Panc1 (cell line): ENCODE measurements around the gene BUD31.

Source experiments
- POLR2AphosphoS5 ChIP-seq: IDR thresholded peaks from 2 replicates; pipeline ENCODE4 v1.6.1; 2012; ENCODE audit warnings: mild to moderate bottlenecking, low read depth, low read length, moderate library complexity
- TF ChIP-seq, protein P1 (sequence below): fragments of 450-650 bp; IDR thresholded peaks from 2 replicates; pipeline ENCODE4 v1.5.1; 2017; ENCODE audit warnings: mild to moderate bottlenecking

DNA sequence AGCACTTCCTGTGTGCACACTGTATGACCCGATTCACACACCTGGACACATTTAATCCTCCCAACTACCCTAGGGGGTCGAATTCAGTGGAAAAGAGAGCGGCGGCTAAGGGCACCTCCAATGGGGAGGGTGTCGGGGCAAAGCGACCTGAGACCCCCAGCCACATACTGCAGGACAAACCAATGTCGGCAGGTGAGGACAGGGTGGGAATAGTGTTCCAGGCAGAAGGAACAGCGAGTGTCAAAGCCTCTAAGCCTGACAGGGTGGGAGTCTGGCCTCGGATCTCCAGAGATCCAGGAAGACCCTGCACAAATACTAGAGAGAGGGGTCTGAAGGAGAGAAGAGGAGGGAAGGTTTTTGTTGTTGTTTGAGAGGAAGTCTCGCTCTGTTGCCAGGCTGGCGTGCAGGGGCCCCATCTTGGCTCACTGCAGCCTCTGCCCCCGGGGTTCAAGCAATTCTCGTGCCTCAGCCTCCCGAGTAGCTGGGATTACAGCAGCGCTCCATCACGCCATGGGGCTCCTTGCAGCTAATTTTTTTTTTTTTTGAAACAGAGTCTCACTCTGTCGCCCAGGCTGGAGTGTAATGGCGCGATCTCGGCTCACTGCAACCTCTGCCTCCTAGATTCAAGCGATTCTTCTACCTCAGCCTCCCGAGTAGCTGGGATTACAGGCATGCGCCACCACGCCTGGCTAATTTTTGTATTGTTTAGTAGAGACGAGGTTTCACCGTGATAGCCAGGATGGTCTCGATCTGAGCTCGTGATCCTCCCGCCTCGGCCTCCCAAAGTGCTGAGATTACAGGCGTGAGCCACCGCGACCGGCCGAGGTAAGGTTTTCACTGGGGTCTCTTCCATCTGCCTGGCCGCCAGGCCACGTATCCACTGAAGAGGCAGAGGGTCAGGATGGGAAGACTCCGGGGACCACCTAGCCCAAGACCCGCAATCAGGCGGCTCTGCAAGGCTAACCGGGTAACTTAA lies 35.4 kb upstream of the BUD31 start:
- TF ChIP-seq, protein P1, sequence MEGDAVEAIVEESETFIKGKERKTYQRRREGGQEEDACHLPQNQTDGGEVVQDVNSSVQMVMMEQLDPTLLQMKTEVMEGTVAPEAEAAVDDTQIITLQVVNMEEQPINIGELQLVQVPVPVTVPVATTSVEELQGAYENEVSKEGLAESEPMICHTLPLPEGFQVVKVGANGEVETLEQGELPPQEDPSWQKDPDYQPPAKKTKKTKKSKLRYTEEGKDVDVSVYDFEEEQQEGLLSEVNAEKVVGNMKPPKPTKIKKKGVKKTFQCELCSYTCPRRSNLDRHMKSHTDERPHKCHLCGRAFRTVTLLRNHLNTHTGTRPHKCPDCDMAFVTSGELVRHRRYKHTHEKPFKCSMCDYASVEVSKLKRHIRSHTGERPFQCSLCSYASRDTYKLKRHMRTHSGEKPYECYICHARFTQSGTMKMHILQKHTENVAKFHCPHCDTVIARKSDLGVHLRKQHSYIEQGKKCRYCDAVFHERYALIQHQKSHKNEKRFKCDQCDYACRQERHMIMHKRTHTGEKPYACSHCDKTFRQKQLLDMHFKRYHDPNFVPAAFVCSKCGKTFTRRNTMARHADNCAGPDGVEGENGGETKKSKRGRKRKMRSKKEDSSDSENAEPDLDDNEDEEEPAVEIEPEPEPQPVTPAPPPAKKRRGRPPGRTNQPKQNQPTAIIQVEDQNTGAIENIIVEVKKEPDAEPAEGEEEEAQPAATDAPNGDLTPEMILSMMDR, result no peak
- TF ChIP-seq POLR2AphosphoS5, result no peak
